ENCODE data around the gene QRICH1.

GRCh38 chr3:49079270-49079669 is 14.6 kb downstream of the QRICH1 start:
- TF ChIP-seq MYNN (CRISPR knock-in tag; IDR thresholded peaks at IDR 0.05; ENCODE audit: low read depth), result no peak
- TF ChIP-seq REPIN1 (CRISPR knock-in tag; IDR thresholded peaks at IDR 0.05; ENCODE audit: borderline replicate concordance, low read depth), result no peak
- no peak for TF ChIP-seq ZNF10 (CRISPR knock-in tag; IDR thresholded peaks at IDR 0.05; ENCODE audit: borderline replicate concordance, low read depth)
- TF ChIP-seq ARID2 (CRISPR knock-in tag; IDR thresholded peaks at IDR 0.05; ENCODE audit: borderline replicate concordance), result no peak
- TF ChIP-seq RELA (CRISPR knock-in tag; IDR thresholded peaks at IDR 0.05), result no peak
- TF ChIP-seq SMAD3 (CRISPR knock-in tag; IDR thresholded peaks at IDR 0.05), result no peak

Data from HepG2 (cell line).